GM23338 (cell line): ENCODE data around the gene FKBP10.

ENCODE experiments used
- CTCF ChIP-seq, 2 experiments: fragments of 200-600 bp in 1 of 2; sonication (generic) in 1 of 2; conservative IDR thresholded peaks; 2 replicates each; pipeline versions ENCODE4 v1.5.1 to v1.6.1; 2016 to 2017; ENCODE audit warnings: antibody characterized with exemption in 2 of 2, low read depth in 2 of 2, mild to moderate bottlenecking in 2 of 2, moderate library complexity in 1 of 2
- EZH2 ChIP-seq: fragments of 200-600 bp; sonication (generic); IDR thresholded peaks from one replicate; pipeline ENCODE4 v1.8.0; 2017; ENCODE audit warnings: antibody characterized with exemption, mild to moderate bottlenecking, low read depth; ENCODE audit not compliant: unreplicated experiment
- REST ChIP-seq: IDR thresholded peaks from one replicate; pipeline ENCODE4 v1.6.1; 2018; ENCODE audit warnings: antibody characterized with exemption; ENCODE audit not compliant: unreplicated experiment

GRCh38 chr17:41799366-41799765, 13.4 kb upstream of the FKBP10 start:
- TF ChIP-seq CTCF (conservative IDR thresholded peaks at IDR 0.05; ENCODE audit: low read depth in 2 of 2) (no peak), EZH2 (no peak), REST (no peak)
